GM20000 (cell line): ENCODE measurements around the gene PEF1.
"Not testable (repeated sequence)": the region's sequence is repeated elsewhere in the genome, so short reads cannot be mapped to it uniquely, and the experiment has no call there.

Experiments
- DNase-seq: peaks from one replicate; pipeline ENCODE4 v3.0.0; 2012; ENCODE audit warnings: low spot score
- CTCF ChIP-seq: IDR thresholded peaks from 2 replicates; pipeline ENCODE4 v1.5.1; 2012; ENCODE audit warnings: mild to moderate bottlenecking, control low read depth; ENCODE audit errors: extremely low read depth, missing control alignments

PEF1 gene

DNA sequence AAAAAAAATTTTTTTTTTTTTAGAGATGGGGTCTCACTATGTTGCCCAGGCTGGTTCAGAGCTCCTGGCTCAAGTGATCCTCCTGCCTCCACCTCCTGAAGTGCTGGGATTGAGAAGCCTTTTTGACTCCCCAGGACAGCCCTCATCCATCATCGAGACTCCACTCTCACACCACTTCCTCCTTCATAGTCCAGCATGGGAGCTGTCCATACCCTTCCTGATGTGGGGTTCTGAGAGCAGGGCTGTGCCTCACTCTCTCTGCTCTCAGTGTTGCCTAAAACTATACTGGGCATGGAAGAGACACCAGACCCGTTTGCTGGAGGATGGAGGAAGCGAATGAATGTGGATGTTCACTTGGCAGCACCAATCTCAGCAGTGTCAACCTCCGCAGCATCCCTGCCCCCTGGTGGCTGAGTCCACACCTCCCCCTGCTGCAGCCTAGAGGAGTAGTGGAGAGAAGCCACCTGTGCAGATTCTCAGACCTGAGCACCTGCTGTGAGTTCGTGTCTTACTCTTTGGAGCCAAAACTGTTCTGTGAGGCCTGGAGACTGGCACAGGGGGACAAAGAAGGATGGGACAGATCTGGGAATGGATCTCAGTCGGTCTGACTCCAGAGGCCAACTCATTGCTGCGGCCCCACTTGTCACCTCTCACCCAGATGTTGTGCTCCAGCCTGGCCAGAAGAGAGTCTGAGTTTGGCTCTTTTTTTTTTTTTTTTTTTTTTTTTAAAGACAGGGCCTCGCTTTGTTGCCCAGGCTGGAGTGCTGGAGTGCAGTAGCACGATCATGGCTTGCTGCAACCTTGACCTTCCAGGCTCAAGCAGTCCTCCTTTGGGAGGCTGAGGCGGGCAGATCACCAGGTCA is 50.7 kb downstream of the PEF1 start:
- peak; percentile 89 for TF ChIP-seq CTCF
- DNase-seq, result peak; percentile 84

DNA sequence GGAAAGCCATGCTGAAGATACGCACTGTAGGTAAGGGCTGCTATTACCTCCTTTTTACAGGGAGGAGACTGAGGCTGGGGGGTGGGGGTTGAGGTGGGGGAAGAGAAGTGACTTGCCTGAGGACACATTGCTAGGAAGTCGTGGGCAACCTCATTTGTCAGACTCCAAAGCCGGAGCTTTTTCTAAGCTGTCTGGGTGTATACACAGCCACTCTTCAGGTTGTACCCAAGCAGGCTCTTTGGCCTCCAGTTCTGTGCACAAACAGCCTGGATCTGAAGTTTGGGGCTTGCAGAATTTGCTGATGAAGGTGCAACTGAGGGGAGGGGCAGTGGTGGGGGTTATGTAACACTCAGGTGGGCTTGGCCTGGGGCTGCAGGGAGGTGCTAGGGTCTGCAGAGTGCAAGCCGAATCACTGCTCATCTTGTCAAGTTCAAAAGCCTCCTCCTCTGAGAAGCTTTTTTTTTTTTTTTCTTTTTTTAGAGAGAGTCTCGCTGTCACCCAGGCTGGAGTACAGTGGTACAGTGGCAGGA is 51.5 kb downstream of the PEF1 start:
- no peak for DNase-seq
- no peak for TF ChIP-seq CTCF

GRCh38 chr1:31592132-31592531 is 52.5 kb downstream of the PEF1 start:
- DNase-seq, result no peak

GRCh38 chr1:31591425-31592093 is 53.1 kb downstream of the PEF1 start:
- TF ChIP-seq CTCF, result no peak
- no peak for DNase-seq

More at GRCh38 chr1:31592132-31592531, 52.5 kb downstream of the PEF1 start:
- TF ChIP-seq CTCF, result no peak

DNA sequence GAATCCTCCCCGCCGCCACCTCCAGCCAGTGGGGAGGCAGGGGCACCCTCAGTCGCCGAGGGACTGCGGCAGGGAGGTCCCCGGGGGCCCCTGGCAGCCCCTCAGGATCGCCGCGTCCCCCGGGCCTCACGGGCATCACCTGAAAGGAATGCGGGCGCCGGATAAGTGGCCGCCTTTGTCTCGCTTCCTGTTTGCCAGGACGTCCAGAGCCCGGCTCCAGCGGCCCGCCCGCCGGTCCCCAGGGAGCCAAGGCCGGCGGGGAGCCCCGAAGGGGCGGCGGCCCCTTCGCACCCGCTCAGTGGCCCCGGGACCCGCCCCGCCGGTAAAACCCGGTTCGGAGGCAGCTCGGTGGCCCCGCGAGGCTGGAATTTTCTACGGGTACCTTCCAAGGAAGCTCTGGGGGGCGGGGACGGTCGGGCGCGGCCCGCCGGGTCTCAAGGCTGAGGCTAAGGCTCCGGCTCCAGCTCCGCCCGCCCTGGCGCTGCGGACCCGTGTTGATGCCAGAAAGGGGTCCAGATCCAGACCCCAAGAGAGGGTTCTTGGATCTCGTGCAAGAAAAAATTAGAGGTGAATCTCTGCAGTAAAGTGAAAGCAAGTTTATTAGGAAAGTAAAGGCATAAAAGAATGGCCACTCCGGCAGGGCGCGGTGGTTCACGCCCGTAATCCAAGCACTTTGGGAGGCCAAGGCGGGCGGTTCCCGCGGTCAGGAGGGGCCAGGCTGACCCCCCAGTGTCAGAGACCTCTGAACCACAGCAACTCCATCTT is 55.7 kb downstream of the PEF1 start:
- TF ChIP-seq CTCF, result no peak
- peak; percentile 27 for DNase-seq

DNA sequence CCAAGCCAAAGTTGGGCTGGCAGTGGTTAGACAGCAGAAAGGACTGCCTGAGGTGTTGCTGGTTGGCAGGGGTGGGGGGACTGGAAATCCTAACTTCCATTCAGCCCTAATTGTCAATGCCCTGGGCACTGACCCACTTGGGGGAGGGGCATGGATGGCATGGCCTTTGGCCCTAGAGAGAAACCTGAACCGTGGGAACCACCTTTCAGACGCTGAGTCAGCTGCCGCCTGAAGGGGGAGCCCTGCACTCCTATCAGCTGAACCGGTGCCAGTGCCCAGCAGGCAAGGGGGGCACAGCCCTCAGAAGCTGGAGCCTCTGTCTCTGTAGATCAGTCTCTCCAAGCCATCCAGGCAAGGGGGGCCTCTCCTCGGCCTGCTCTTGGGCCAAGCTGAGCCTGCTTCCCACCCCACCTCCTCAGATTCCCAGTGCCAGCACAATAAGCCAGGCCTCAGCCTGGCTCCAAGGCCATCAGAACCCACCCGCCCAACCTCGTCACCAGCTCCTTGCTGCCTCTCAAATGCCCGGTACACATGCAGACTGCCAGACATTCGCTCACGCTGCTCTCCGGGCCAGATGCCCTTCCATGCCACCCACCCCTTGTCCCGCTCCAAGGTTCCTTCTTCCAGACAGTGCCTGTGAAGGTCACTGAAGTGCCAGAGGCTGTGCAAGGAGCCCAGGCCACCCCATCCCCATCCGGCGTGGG is 56.8 kb downstream of the PEF1 start:
- peak; percentile 90 for DNase-seq
- TF ChIP-seq CTCF, result peak; percentile 84

GRCh38 chr1:31587328-31587699 is 57.4 kb downstream of the PEF1 start:
- not testable (repeated sequence) for DNase-seq
